ENCODE measurements around the gene DAP.

DNA sequence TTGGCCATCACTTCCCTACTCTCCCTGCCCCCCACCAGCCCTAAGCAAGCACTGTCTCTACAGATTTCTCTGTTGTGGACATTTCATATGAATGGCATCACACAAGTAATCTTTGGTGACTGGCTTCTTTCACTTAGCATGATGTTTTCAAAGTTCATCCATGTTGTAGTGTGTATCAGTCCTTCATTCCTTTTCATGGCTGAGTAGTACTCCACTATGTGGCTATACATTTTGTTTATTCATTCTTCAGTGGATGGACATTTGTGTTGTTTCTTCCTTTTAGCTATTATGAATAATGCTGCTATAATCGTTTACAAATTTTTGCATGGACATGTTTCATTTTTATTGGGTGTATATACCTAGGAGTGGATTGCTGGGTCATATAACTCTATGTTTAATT is 84.1 kb downstream of the DAP start:
- TF ChIP-seq POLR2AphosphoS5 (IDR thresholded peaks at IDR 0.05; ENCODE audit: borderline replicate concordance, low read depth, low read length) (no peak), EZH2 (IDR thresholded peaks at IDR 0.05) (no peak), FOXP2 (optimal IDR thresholded peaks at IDR 0.05; ENCODE audit: control extremely low read depth, extremely low read length, insufficient read depth) (no peak)
